Endothelial cell of umbilical vein (primary cell): Measurements from ENCODE around the gene CYCS. TPM values are rescaled to one million over a fixed set of nuclear protein-coding genes. Genes with fewer than 3 reads are reported as not detected.

Experiments used
- BruUV-seq: library from RNA; stranded (reverse); fragments of 400-500 nt; replicated peaks from 2 replicates; lab custom pipeline; 2021; lab: Mats Ljungman, UMichigan
- CTCF ChIA-PET: fragments of 300-600, 350-600 bp; sonication (Branson Sonifier 250); formaldehyde crosslinking; loops from one replicate; lab custom pipeline; 2021; ENCODE audit warnings: antibody characterized with exemption, inconsistent platforms; lab: Charles Lee
- POLR2A ChIA-PET: fragments of 300-600, 350-600 bp; sonication (Branson Sonifier 250); formaldehyde crosslinking; loops from one replicate; lab custom pipeline; 2021; ENCODE audit warnings: antibody characterized with exemption, inconsistent platforms; lab: Charles Lee
- DNase-seq: peaks from one replicate; pipeline ENCODE4 v3.0.0-alpha.2; 2011; ENCODE audit warnings: low read depth, low spot score
- FAIRE-seq: peaks from 2 replicates; lab custom pipeline; 2011; peaks lifted over from hg19 to GRCh38; lab: Jason Lieb, UNC
- H2AFZ ChIP-seq: 2 replicates; pipeline ENCODE4 v1.6.0; 2012; ENCODE audit warnings: low read depth, low read length, control low read depth, inconsistent platforms
- H3K27ac ChIP-seq: 2 replicates; pipeline ENCODE4 v1.5.1; 2011; ENCODE audit warnings: low read depth, mild to moderate bottlenecking, control low read depth, low read length, moderate library complexity; ENCODE audit not compliant: insufficient read depth
- H3K27me3 ChIP-seq, 2 experiments: 2 replicates each; pipeline versions ENCODE4 v1.6.0 to v1.6.1; 2011; ENCODE audit warnings: low read length in 2 of 2, mixed read lengths in 1 of 2; ENCODE audit not compliant: control insufficient read depth in 2 of 2, insufficient read depth in 2 of 2
- H3K36me3 ChIP-seq, 2 experiments: 2 replicates in 1 of 2; 3 replicates in 1 of 2; pipeline ENCODE4 v1.5.1; 2011; ENCODE audit warnings: low read length in 2 of 2, mild to moderate bottlenecking in 1 of 2, moderate library complexity in 1 of 2; ENCODE audit not compliant: control insufficient read depth in 2 of 2, insufficient read depth in 2 of 2; ENCODE audit errors: extremely low read depth in 1 of 2
- H3K4me1 ChIP-seq: 3 replicates; pipeline ENCODE4 v1.5.1; 2011; ENCODE audit warnings: mild to moderate bottlenecking, low read length; ENCODE audit not compliant: control insufficient read depth, insufficient read depth; ENCODE audit errors: extremely low read depth
- H3K4me2 ChIP-seq: 2 replicates; pipeline ENCODE4 v1.6.1; 2011; ENCODE audit warnings: low read length, control low read depth, mixed read lengths; ENCODE audit not compliant: insufficient read depth
- H3K4me3 ChIP-seq, 3 experiments: fragments of 200-600 bp in 1 of 3; sonication (generic), shearing (Covaris generic) in 1 of 3; replicated peaks in 1 of 3; 2 replicates each; pipeline ENCODE4 v1.5.1; 2011 to 2016; ENCODE audit warnings: control low read depth in 3 of 3, low read length in 3 of 3, mild to moderate bottlenecking in 2 of 3, inconsistent platforms in 1 of 3, low read depth in 1 of 3, moderate library complexity in 1 of 3; ENCODE audit not compliant: insufficient read depth in 1 of 3
- H3K79me2 ChIP-seq: 2 replicates; pipeline ENCODE4 v1.6.0; 2012; ENCODE audit warnings: low read length, inconsistent platforms; ENCODE audit not compliant: control insufficient read depth, insufficient read depth
- H3K9ac ChIP-seq: replicated peaks from 2 replicates; pipeline ENCODE3; 2011; ENCODE audit warnings: low read length, control low read depth; ENCODE audit not compliant: insufficient read depth; ENCODE audit errors: extremely low read depth
- H3K9me1 ChIP-seq: replicated peaks from 3 replicates; pipeline ENCODE4 v1.6.0; 2011; ENCODE audit warnings: mild to moderate bottlenecking, low read length; ENCODE audit not compliant: control insufficient read depth, insufficient read depth; ENCODE audit errors: extremely low read depth
- H3K9me3 ChIP-seq: replicated peaks from 2 replicates; pipeline ENCODE4 v1.5.1; 2012; ENCODE audit warnings: low read length, inconsistent platforms; ENCODE audit not compliant: control insufficient read depth, insufficient read depth
- H4K20me1 ChIP-seq: replicated peaks from 2 replicates; pipeline ENCODE3; 2011; ENCODE audit warnings: mild to moderate bottlenecking, low read length; ENCODE audit not compliant: control insufficient read depth, insufficient read depth; ENCODE audit errors: extremely low read depth
- EZH2 ChIP-seq: IDR thresholded peaks from 2 replicates; pipeline ENCODE4 v1.6.1; 2012; ENCODE audit warnings: borderline replicate concordance, low read depth, mild to moderate bottlenecking, moderate library complexity, low read length, inconsistent platforms; ENCODE audit not compliant: severe bottlenecking
- FOS ChIP-seq: IDR thresholded peaks from 2 replicates; pipeline ENCODE4 v1.6.1; 2011; ENCODE audit warnings: mild to moderate bottlenecking, low read length, moderate library complexity, borderline replicate concordance; ENCODE audit not compliant: insufficient read depth
- GATA2 ChIP-seq: IDR thresholded peaks from 2 replicates; pipeline ENCODE4 v1.7.0; 2011; ENCODE audit warnings: low read depth, mild to moderate bottlenecking, moderate library complexity, mixed read lengths, low read length; ENCODE audit not compliant: insufficient read length, insufficient read depth
- JUN ChIP-seq: IDR thresholded peaks from 2 replicates; pipeline ENCODE4 v1.6.1; 2011; ENCODE audit warnings: borderline replicate concordance, low read depth; ENCODE audit not compliant: insufficient read length, insufficient read depth
- MAX ChIP-seq: IDR thresholded peaks from 2 replicates; pipeline ENCODE4 v1.6.1; 2011; ENCODE audit not compliant: insufficient read depth, insufficient read length
- MYC ChIP-seq: IDR thresholded peaks from one replicate; pipeline ENCODE4 v1.6.1; 2011; ENCODE audit warnings: mild to moderate bottlenecking, low read depth, low read length
- POLR2A ChIP-seq: IDR thresholded peaks from 2 replicates; pipeline ENCODE4 v1.6.1; 2012; ENCODE audit warnings: low read depth, mild to moderate bottlenecking, control low read depth, low read length
- POLR2AphosphoS5 ChIP-seq: IDR thresholded peaks from 2 replicates; pipeline ENCODE4 v1.6.1; 2012; ENCODE audit warnings: low read depth, mild to moderate bottlenecking, control low read depth, low read length, moderate library complexity; ENCODE audit not compliant: insufficient read depth
- dilution Hi-C: fragments of 300-500 bp; cut with MboI; formaldehyde crosslinking; loops from one replicate; pipeline ENCODE4 v1.15.0; 2019; ENCODE audit warnings: low sequenced_read_pairs; ENCODE audit not compliant: extremely low pct_ligation_motif_present
- intact Hi-C: fragments of 100-400 bp; cut with micrococcal nuclease; formaldehyde crosslinking; loops from one replicate; pipeline ENCODE4 v1.10.0; 2022
- polyA plus RNA-seq, 4 experiments: library from polyadenylated mRNA; depleted of rRNA in 3 of 4; stranded (reverse) in 3 of 4; unstranded in 1 of 4; fragments of >200 nt; gene quantifications; 2 replicates each; pipeline versions ENCODE4 v1.2.1 to v1.2.3, GENCODE V29; 2011 to 2012; ENCODE audit warnings: missing spikeins in 1 of 4
- total RNA-seq: library from RNA; stranded (reverse); gene quantifications from 2 replicates; pipeline ENCODE4 v1.2.3, GENCODE V29; 2021
- TF ChIP-seq, protein P1 (sequence below), 2 donors: IDR thresholded peaks; 1 replicate in 1 of 2; 2 replicates in 1 of 2; pipeline ENCODE4 v1.5.1; 2011; ENCODE audit warnings: low read length in 2 of 2, mild to moderate bottlenecking in 2 of 2, moderate library complexity in 2 of 2, control low read depth in 1 of 2, inconsistent platforms in 1 of 2, low read depth in 1 of 2; ENCODE audit not compliant: insufficient read depth in 1 of 2; ENCODE audit errors: extremely low read depth in 1 of 2

CYCS gene
- total and polyA plus RNA-seq, 2 donors (not counting 3 experiments of a cell fraction or from before 2014, with no cell fraction given) = 21.4 to 134 TPM

DNA sequence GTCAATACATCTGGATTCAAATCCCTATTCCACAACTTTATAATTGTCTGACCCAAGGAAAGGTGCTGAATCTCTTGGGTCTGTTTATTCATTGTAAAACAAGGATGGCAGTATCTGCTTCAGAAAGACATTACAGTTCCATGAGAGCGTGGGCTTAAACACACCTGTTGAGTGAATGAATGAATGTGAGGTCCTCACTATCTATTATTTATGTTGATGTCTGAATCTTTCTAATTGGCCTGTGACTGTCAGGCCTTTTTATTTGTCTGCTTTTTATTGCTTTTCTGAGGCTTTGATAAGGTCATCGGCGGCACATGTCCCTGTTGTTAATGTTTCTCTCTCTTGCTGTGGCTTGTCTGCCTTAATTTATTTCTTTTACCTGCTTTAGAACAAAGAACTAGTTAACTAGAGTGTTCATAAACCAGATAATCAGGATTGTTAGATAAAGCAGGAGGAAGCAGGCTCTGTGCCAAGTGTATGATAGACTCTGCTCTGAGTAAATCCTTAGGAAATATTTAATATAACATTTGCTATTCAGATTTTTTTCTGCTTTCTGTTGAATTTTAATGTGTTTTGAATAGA lies 42.3 kb upstream of the CYCS start:
- no peak for TF ChIP-seq MAX
- no peak for TF ChIP-seq POLR2AphosphoS5
- TF ChIP-seq EZH2 = no peak
- no peak for TF ChIP-seq POLR2A
- no peak for TF ChIP-seq MYC
- no peak for TF ChIP-seq FOS
- TF ChIP-seq JUN = no peak
- TF ChIP-seq GATA2 = no peak
- TF ChIP-seq, protein P1, sequence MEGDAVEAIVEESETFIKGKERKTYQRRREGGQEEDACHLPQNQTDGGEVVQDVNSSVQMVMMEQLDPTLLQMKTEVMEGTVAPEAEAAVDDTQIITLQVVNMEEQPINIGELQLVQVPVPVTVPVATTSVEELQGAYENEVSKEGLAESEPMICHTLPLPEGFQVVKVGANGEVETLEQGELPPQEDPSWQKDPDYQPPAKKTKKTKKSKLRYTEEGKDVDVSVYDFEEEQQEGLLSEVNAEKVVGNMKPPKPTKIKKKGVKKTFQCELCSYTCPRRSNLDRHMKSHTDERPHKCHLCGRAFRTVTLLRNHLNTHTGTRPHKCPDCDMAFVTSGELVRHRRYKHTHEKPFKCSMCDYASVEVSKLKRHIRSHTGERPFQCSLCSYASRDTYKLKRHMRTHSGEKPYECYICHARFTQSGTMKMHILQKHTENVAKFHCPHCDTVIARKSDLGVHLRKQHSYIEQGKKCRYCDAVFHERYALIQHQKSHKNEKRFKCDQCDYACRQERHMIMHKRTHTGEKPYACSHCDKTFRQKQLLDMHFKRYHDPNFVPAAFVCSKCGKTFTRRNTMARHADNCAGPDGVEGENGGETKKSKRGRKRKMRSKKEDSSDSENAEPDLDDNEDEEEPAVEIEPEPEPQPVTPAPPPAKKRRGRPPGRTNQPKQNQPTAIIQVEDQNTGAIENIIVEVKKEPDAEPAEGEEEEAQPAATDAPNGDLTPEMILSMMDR (IDR thresholded peaks at IDR 0.05; ENCODE audit: extremely low read depth in 1 of 2, insufficient read depth in 1 of 2, low read depth in 1 of 2, low read length in 2 of 2) = no peak
- Histone ChIP-seq H3K9ac (no peak overlapping the region), H3K79me2 (no peaks in the 10 kb centered on the region), H3K9me3 (no peaks in the 10 kb centered on the region), H4K20me1 (no peaks in the 10 kb centered on the region), H2AFZ (no peak overlapping the region), H3K9me1 (no peaks in the 10 kb centered on the region), H3K27me3 (no peaks in the 10 kb centered on the region), H3K27ac (no peak overlapping the region), H3K4me1 (no peaks in the 10 kb centered on the region), H3K4me2 (no peak overlapping the region), H3K36me3 (no peaks in the 10 kb centered on the region), H3K4me3 (no peak overlapping the region)
- dilution Hi-C loops (no loop called here), intact Hi-C loops (no loop called here)
- BruUV-seq = no TSS peak
- POLR2A ChIA-PET = no interaction called here
- no peak for FAIRE-seq
- DNase-seq = no peak
- CTCF ChIA-PET = interaction anchor here (1.1 to 1.8 kb wide), 2 partner anchors 11 to 13 kb away, joined by 3 to 5 read pairs; a partner anchor contains a TSS
